ENCODE data around the gene TPST2. TPM values are rescaled to one million over a fixed set of nuclear protein-coding genes. Genes with fewer than 3 reads are reported as not detected.
"Not testable (repeated sequence)": the region's sequence is repeated elsewhere in the genome, so short reads cannot be mapped to it uniquely, and the experiment has no call there.

The TPST2 gene
- total RNA-seq, 1 experiment from 2014 or later: 11.8 TPM

- no peak for DNase-seq
- intact Hi-C loops (cut with micrococcal nuclease; ENCODE audit: unreplicated experiment): no loop called here
- H3K36me3 Mint-ChIP-seq (ENCODE audit: insufficient read depth, unreplicated experiment): no peaks in the 10 kb centered on the region
- no peak overlapping the region for H3K27ac Mint-ChIP-seq (ENCODE audit: unreplicated experiment)
- TF ChIP-seq, protein P1, sequence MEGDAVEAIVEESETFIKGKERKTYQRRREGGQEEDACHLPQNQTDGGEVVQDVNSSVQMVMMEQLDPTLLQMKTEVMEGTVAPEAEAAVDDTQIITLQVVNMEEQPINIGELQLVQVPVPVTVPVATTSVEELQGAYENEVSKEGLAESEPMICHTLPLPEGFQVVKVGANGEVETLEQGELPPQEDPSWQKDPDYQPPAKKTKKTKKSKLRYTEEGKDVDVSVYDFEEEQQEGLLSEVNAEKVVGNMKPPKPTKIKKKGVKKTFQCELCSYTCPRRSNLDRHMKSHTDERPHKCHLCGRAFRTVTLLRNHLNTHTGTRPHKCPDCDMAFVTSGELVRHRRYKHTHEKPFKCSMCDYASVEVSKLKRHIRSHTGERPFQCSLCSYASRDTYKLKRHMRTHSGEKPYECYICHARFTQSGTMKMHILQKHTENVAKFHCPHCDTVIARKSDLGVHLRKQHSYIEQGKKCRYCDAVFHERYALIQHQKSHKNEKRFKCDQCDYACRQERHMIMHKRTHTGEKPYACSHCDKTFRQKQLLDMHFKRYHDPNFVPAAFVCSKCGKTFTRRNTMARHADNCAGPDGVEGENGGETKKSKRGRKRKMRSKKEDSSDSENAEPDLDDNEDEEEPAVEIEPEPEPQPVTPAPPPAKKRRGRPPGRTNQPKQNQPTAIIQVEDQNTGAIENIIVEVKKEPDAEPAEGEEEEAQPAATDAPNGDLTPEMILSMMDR (IDR thresholded peaks at IDR 0.05; ENCODE audit: unreplicated experiment): no peak
- no TSS peak for BruUV-seq (replicated peaks)
- H3K9me3 Mint-ChIP-seq (ENCODE audit: low read depth, unreplicated experiment): no peaks in the 10 kb centered on the region
- H3K4me1 Mint-ChIP-seq (ENCODE audit: low read depth, unreplicated experiment): no peaks in the 10 kb centered on the region
- CTCF ChIA-PET: no interaction called here
- H3K27me3 Mint-ChIP-seq (ENCODE audit: unreplicated experiment): peaks cover 85% of the 10 kb centered on the region
- H3K4me3 Mint-ChIP-seq (ENCODE audit: low read depth, unreplicated experiment): no peak overlapping the region
These were observed 25.2 kb upstream of the TPST2 start for GRCh38 chr22:26615149-26615548.

DNA sequence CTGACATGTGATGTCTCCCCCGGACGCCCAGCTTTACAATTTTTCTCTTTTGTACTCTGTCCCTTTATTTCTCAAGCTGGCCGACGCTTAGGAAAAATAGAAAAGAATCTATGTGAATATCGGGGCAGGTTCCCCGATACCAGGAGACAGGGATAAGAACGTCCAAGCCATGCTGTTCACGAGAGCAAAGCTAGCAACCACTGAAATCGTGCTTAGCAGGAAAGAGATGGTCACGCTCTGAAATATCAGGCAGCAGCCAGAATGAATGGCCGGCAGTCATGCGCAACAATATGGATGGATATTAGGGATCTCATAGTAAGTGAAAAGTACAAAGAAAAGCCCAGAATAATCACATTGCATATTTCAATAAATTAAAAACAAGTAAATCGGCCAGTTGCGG, 24.4 kb upstream of the TPST2 start:
- Mint-ChIP-seq H3K4me3 (ENCODE audit: low read depth, unreplicated experiment) (no peak overlapping the region), H3K4me1 (ENCODE audit: low read depth, unreplicated experiment) (no peaks in the 10 kb centered on the region), H3K27ac (ENCODE audit: unreplicated experiment) (no peak overlapping the region), H3K36me3 (ENCODE audit: insufficient read depth, unreplicated experiment) (no peaks in the 10 kb centered on the region), H3K27me3 (ENCODE audit: unreplicated experiment) (peaks cover 85% of the 10 kb centered on the region), H3K9me3 (ENCODE audit: low read depth, unreplicated experiment) (no peaks in the 10 kb centered on the region)
- CTCF ChIA-PET: no interaction called here
- TF ChIP-seq, protein P1 (IDR thresholded peaks at IDR 0.05; ENCODE audit: unreplicated experiment): no peak
- BruUV-seq (replicated peaks): no TSS peak
- intact Hi-C loops (cut with micrococcal nuclease; ENCODE audit: unreplicated experiment): no loop called here
- DNase-seq: no peak

- BruUV-seq (replicated peaks); H3K4me3 Mint-ChIP-seq (ENCODE audit: low read depth, unreplicated experiment); DNase-seq; H3K4me1 Mint-ChIP-seq (ENCODE audit: low read depth, unreplicated experiment); CTCF ChIA-PET; H3K27ac Mint-ChIP-seq (ENCODE audit: unreplicated experiment); H3K9me3 Mint-ChIP-seq (ENCODE audit: low read depth, unreplicated experiment); H3K36me3 Mint-ChIP-seq (ENCODE audit: insufficient read depth, unreplicated experiment); intact Hi-C loops (cut with micrococcal nuclease; ENCODE audit: unreplicated experiment): not testable (repeated sequence)
- peaks cover 85% of the 10 kb centered on the region for H3K27me3 Mint-ChIP-seq (ENCODE audit: unreplicated experiment)
These were observed 23.8 kb upstream of the TPST2 start for GRCh38 chr22:26613753-26614152.

GRCh38 chr22:26612652-26613051, 22.7 kb upstream of the TPST2 start:
- H3K36me3 Mint-ChIP-seq (ENCODE audit: insufficient read depth, unreplicated experiment): no peaks in the 10 kb centered on the region
- BruUV-seq (replicated peaks): no TSS peak
- H3K4me1 Mint-ChIP-seq (ENCODE audit: low read depth, unreplicated experiment): no peaks in the 10 kb centered on the region
- TF ChIP-seq, protein P1 (IDR thresholded peaks at IDR 0.05; ENCODE audit: unreplicated experiment): no peak
- no peaks in the 10 kb centered on the region for H3K9me3 Mint-ChIP-seq (ENCODE audit: low read depth, unreplicated experiment)
- H3K27ac Mint-ChIP-seq (ENCODE audit: unreplicated experiment): no peak overlapping the region
- intact Hi-C loops (cut with micrococcal nuclease; ENCODE audit: unreplicated experiment): no loop called here
- H3K4me3 Mint-ChIP-seq (ENCODE audit: low read depth, unreplicated experiment): no peak overlapping the region
- peaks cover 85% of the 10 kb centered on the region for H3K27me3 Mint-ChIP-seq (ENCODE audit: unreplicated experiment)
- CTCF ChIA-PET: interaction anchor here (0.7 kb wide), 1 partner anchor 9 kb away, joined by 3 read pairs; no protein-coding TSS in a partner anchor
- DNase-seq: no peak

DNA sequence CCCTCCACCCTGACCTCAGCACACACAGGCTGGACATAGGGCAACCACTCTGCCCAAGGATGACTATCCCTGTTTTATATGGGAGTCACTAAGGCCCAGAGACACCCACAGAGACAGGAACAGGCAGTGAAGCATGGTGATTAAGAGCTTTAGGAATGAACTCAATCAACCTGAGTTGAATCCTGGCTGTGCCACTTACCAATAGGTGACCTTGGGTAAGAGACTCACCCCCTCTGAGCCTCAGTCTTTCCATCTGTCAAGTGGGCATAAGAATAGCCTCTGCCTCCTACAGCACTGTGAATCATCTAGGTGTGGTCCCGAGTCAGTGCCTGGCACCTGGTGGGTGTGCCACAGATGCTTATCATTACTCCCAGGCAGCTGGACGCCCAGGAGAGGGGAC, 21.1 kb upstream of the TPST2 start:
- Mint-ChIP-seq H3K36me3 (ENCODE audit: insufficient read depth, unreplicated experiment) (no peaks in the 10 kb centered on the region), H3K27ac (ENCODE audit: unreplicated experiment) (no peak overlapping the region), H3K4me1 (ENCODE audit: low read depth, unreplicated experiment) (no peaks in the 10 kb centered on the region), H3K27me3 (ENCODE audit: unreplicated experiment) (peaks cover 74% of the 10 kb centered on the region), H3K4me3 (ENCODE audit: low read depth, unreplicated experiment) (no peak overlapping the region), H3K9me3 (ENCODE audit: low read depth, unreplicated experiment) (no peaks in the 10 kb centered on the region)
- TF ChIP-seq, protein P1 (IDR thresholded peaks at IDR 0.05; ENCODE audit: unreplicated experiment): no peak
- DNase-seq: no peak
- no TSS peak for BruUV-seq (replicated peaks)
- intact Hi-C loops (cut with micrococcal nuclease; ENCODE audit: unreplicated experiment): no loop called here
- CTCF ChIA-PET: no interaction called here

Data from Calu3 (cell line).